HepG2 (cell line): ENCODE data around the gene NPSR1. TPM values are rescaled to one million over a fixed set of nuclear protein-coding genes. Genes with fewer than 3 reads are reported as not detected.

Experiments used
- ATAC-seq: fragments of 200-7000 bp; cut with Tn5 transposase; 3 replicates; pipeline ENCODE4 v1.9.1; 2020; ENCODE audit warnings: mild to moderate bottlenecking, moderate library complexity
- Bru-seq: library from RNA; stranded (reverse); fragments of 400-500 nt; gene quantifications from one replicate; lab custom pipeline; 2021; lab: Mats Ljungman, UMichigan
- BruChase-seq, 2 experiments: library from RNA; stranded (reverse); fragments of 400-500 nt; gene quantifications; one replicate each; lab custom pipeline; 2021; lab: Mats Ljungman, UMichigan
- BruUV-seq: library from RNA; stranded (reverse); fragments of 400-500 nt; replicated peaks from 2 replicates; lab custom pipeline; 2021; lab: Mats Ljungman, UMichigan
- CTCF ChIA-PET: fragments of 300-600 bp; formaldehyde crosslinking; extraction: SDS; loops from one replicate; lab custom pipeline; 2021; ENCODE audit warnings: low total read pairs, inconsistent platforms, low intra/inter-chr PET ratio; lab: Yijun Ruan, JAX
- POLR2A ChIA-PET: fragments of 350-600 bp; sonication (Branson Sonifier 250); formaldehyde crosslinking; loops from one replicate; lab custom pipeline; 2020; ENCODE audit warnings: antibody characterized with exemption, inconsistent platforms; lab: Yijun Ruan, JAX
- DNase-seq: peaks from one replicate; pipeline ENCODE4 v3.0.0-alpha.2; 2015; ENCODE audit warnings: low spot score
- FAIRE-seq: peaks from 3 replicates; lab custom pipeline; 2011; peaks lifted over from hg19 to GRCh38; lab: Jason Lieb, UNC
- H2AFZ ChIP-seq: one replicate; pipeline ENCODE4 v1.6.1; 2011; ENCODE audit warnings: low read length, inconsistent platforms
- H3K27ac ChIP-seq: fragments of 300-600 bp; 3 replicates; pipeline ENCODE4 v1.8.0; 2011; ENCODE audit warnings: mixed run types, mild to moderate bottlenecking, mixed read lengths, low read length, inconsistent platforms; ENCODE audit not compliant: insufficient read depth; ENCODE audit errors: extremely low read length
- H3K27me3 ChIP-seq, 2 experiments: fragments of 200-600 bp in 1 of 2; 2 replicates in 1 of 2; 3 replicates in 1 of 2; pipeline versions ENCODE4 v1.6.0 to v1.8.0; 2011; ENCODE audit warnings: low read length in 2 of 2, mild to moderate bottlenecking in 2 of 2, moderate library complexity in 2 of 2, inconsistent platforms in 1 of 2; ENCODE audit not compliant: insufficient read depth in 2 of 2, control insufficient read depth in 1 of 2
- H3K36me3 ChIP-seq, 2 experiments: fragments of 200-600 bp in 1 of 2; replicated peaks in 1 of 2; 2 replicates in 1 of 2; 3 replicates in 1 of 2; pipeline versions ENCODE4 v1.5.1 to v1.8.0; 2011; ENCODE audit warnings: low read length in 2 of 2, inconsistent platforms in 1 of 2; ENCODE audit not compliant: insufficient read depth in 2 of 2, control insufficient read depth in 1 of 2
- H3K4me1 ChIP-seq: 2 replicates; pipeline ENCODE4 v1.5.1; 2012; ENCODE audit warnings: low read length, inconsistent platforms; ENCODE audit not compliant: insufficient read depth
- H3K4me2 ChIP-seq: 2 replicates; pipeline ENCODE4 v1.6.0; 2011; ENCODE audit warnings: low read depth, low read length, inconsistent platforms
- H3K4me3 ChIP-seq, 3 experiments: fragments of 200-600 bp in 1 of 3; sonication (generic), shearing (Covaris generic) in 1 of 3; replicated peaks in 1 of 3; 2 replicates each; pipeline ENCODE4 v1.5.1; 2011 to 2016; ENCODE audit warnings: low read length in 3 of 3, inconsistent platforms in 2 of 3, low read depth in 2 of 3, mild to moderate bottlenecking in 2 of 3, control low read depth in 1 of 3, mixed read lengths in 1 of 3; ENCODE audit not compliant: insufficient read depth in 1 of 3
- H3K79me2 ChIP-seq: one replicate; pipeline ENCODE4 v1.6.1; 2011; ENCODE audit warnings: low read length, inconsistent platforms; ENCODE audit not compliant: insufficient read depth
- H3K9ac ChIP-seq: 2 replicates; pipeline ENCODE4 v1.6.0; 2011; ENCODE audit warnings: mild to moderate bottlenecking, low read depth, low read length, inconsistent platforms; ENCODE audit not compliant: insufficient read depth
- H3K9me3 ChIP-seq: 2 replicates; pipeline ENCODE4 v1.5.1; 2012; ENCODE audit warnings: mild to moderate bottlenecking, low read length
- H4K20me1 ChIP-seq: 2 replicates; pipeline ENCODE4 v1.6.0; 2011; ENCODE audit warnings: inconsistent platforms, mild to moderate bottlenecking, low read length, moderate library complexity; ENCODE audit not compliant: insufficient read depth
- ARNT2 ChIP-seq: sonication (generic); formaldehyde crosslinking; IDR thresholded peaks from 2 replicates; pipeline ENCODE4 v1.8.0; 2022; ENCODE audit warnings: mild to moderate bottlenecking, low read depth, missing genetic modification reagents, moderate library complexity
- CEBPG ChIP-seq: IDR thresholded peaks from 2 replicates; pipeline ENCODE4 v1.6.1; 2016
- CREB3 ChIP-seq: sonication (generic); formaldehyde crosslinking; IDR thresholded peaks from 2 replicates; pipeline ENCODE4 v1.5.0; 2020; ENCODE audit warnings: missing genetic modification reagents
- HOXA5 ChIP-seq: sonication (generic); formaldehyde crosslinking; IDR thresholded peaks from 2 replicates; pipeline ENCODE4 v1.4.0; 2020; ENCODE audit warnings: missing genetic modification reagents
- KLF16 ChIP-seq, 2 experiments: sonication (generic) in 1 of 2; formaldehyde crosslinking in 1 of 2; IDR thresholded peaks; 2 replicates each; pipeline versions ENCODE4 v1.6.1 to v1.8.0; 2016 to 2023; ENCODE audit warnings: missing genetic modification reagents in 2 of 2, missing compliant biosample characterization in 1 of 2
- ZBTB26 ChIP-seq: IDR thresholded peaks from 2 replicates; pipeline ENCODE4 v1.6.1; 2016; ENCODE audit warnings: missing compliant biosample characterization, missing genetic modification reagents, borderline replicate concordance
- ZNF18 ChIP-seq: sonication (generic); formaldehyde crosslinking; IDR thresholded peaks from 2 replicates; pipeline ENCODE4 v1.8.0; 2022; ENCODE audit warnings: mild to moderate bottlenecking, missing genetic modification reagents; ENCODE audit not compliant: insufficient replicate concordance
- ZNF563 ChIP-seq: sonication (generic); formaldehyde crosslinking; IDR thresholded peaks from 2 replicates; pipeline ENCODE4 v1.8.0; 2022; ENCODE audit warnings: mild to moderate bottlenecking, moderate library complexity, missing genetic modification reagents
- ZNF567 ChIP-seq: sonication (generic); formaldehyde crosslinking; IDR thresholded peaks from 2 replicates; pipeline ENCODE4 v1.8.1; 2023; ENCODE audit warnings: mild to moderate bottlenecking, missing genetic modification reagents, borderline replicate concordance
- WGBS: methylation state at CpG from one replicate; pipeline ENCODE4 v1.1.6; 2017; ENCODE audit warnings: low lambda C conversion rate; 5-methylcytosine and 5-hydroxymethylcytosine counted together
- in situ Hi-C: cut with HindIII; loops from 2 replicates; pipeline ENCODE4 v1.10.0; 2017; ENCODE audit warnings: low pct_unique_long_range_greater_than_20kb; ENCODE audit not compliant: extremely low pct_ligation_motif_present
- intact Hi-C: fragments of 100-400 bp; cut with micrococcal nuclease; formaldehyde crosslinking; loops from one replicate; pipeline ENCODE4 v1.10.0; 2022; ENCODE audit not compliant: unreplicated experiment
- long read RNA-seq, 2 experiments: library from RNA in 1 of 2; library from polyadenylated mRNA in 1 of 2; stranded (forward) in 1 of 2; unstranded in 1 of 2; transcript quantifications; one replicate each; pipeline ENCODE4 v2.0.0, GENCODE V29; 2019 to 2022
- polyA minus RNA-seq, 3 experiments: library from RNA; depleted of rRNA, polyadenylated mRNA; stranded (reverse); fragments of >200 nt; gene quantifications; 2 replicates each; pipeline ENCODE4 v1.2.3, GENCODE V29; 2011; ENCODE audit warnings: low replicate concordance in 1 of 3
- polyA plus RNA-seq, 8 experiments: library from polyadenylated mRNA; depleted of rRNA in 3 of 8; stranded (reverse) in 7 of 8; unstranded in 1 of 8; fragments of >200 nt; fragmentation: Illumina TruSeq in 4 of 8; extraction: Trizol in 4 of 8; gene quantifications; 2 replicates each; pipeline versions ENCODE4 v1.2.1 to v1.2.3, GENCODE V29; 2011 to 2016; ENCODE audit warnings: low read depth in 4 of 8, missing spikeins in 1 of 8, mixed read lengths in 1 of 8; ENCODE audit not compliant: insufficient read depth in 1 of 8
- total RNA-seq, 5 experiments: library from RNA; depleted of rRNA; stranded (reverse); fragments of >200 nt; fragmentation: Illumina TruSeq; extraction: Trizol; gene quantifications; 2 replicates each; pipeline ENCODE4 v1.2.3, GENCODE V29; 2016; ENCODE audit warnings: low read depth in 1 of 5

The NPSR1 gene
- not detected in 2 replicates for total RNA-seq (2016; rRNA removed; fragmentation: Illumina TruSeq; extraction: Trizol)
- total RNA-seq (2016; cell fraction: cytosol; rRNA removed; fragmentation: Illumina TruSeq; extraction: Trizol; ENCODE audit: low read depth), result not detected in 2 replicates
- not detected in 2 replicates for total RNA-seq (2016; cell fraction: insoluble cytoplasmic fraction; rRNA removed; fragmentation: Illumina TruSeq; extraction: Trizol)
- total RNA-seq (2016; cell fraction: membrane; rRNA removed; fragmentation: Illumina TruSeq; extraction: Trizol), result not detected in 2 replicates
- not detected in 2 replicates for total RNA-seq (2016; cell fraction: nucleus; rRNA removed; fragmentation: Illumina TruSeq; extraction: Trizol)
- polyA plus RNA-seq (2011; rRNA removed), result not detected in 2 replicates
- not detected in 2 replicates for polyA plus RNA-seq (2011; cell fraction: cytosol; rRNA removed)
- not detected in 2 replicates for polyA plus RNA-seq (2011; cell fraction: nucleus; rRNA removed)
- not detected in 2 replicates for polyA plus RNA-seq (2012)
- not detected in 2 replicates for polyA plus RNA-seq (2016; cell fraction: cytosol; fragmentation: Illumina TruSeq; extraction: Trizol; ENCODE audit: low read depth)
- polyA plus RNA-seq (2016; cell fraction: insoluble cytoplasmic fraction; fragmentation: Illumina TruSeq; extraction: Trizol; ENCODE audit: low read depth), result not detected in 2 replicates
- polyA plus RNA-seq (2016; cell fraction: membrane; fragmentation: Illumina TruSeq; extraction: Trizol; ENCODE audit: low read depth), result not detected in 2 replicates
- polyA plus RNA-seq (2016; cell fraction: nucleus; fragmentation: Illumina TruSeq; extraction: Trizol; ENCODE audit: insufficient read depth, low read depth), result not detected in 2 replicates
- not detected in 2 replicates for polyA minus RNA-seq (2011; rRNA and poly(A)+ RNA removed; ENCODE audit: low replicate concordance)
- polyA minus RNA-seq (2011; cell fraction: cytosol; rRNA and poly(A)+ RNA removed), result not detected in 2 replicates
- not detected in 2 replicates for polyA minus RNA-seq (2011; cell fraction: nucleus; rRNA and poly(A)+ RNA removed)
- Bru-seq, nascent RNA, result percentile 8 among the genes with signal in this experiment
- percentile 0 among the genes with signal in this experiment for BruChase-seq, experiment 1, labeled RNA remaining after a 6-hour chase
- BruChase-seq, experiment 2, labeled RNA remaining after a 2-hour chase, result percentile 8 among the genes with signal in this experiment
- long read RNA-seq, experiment 1, result 0 reads
- long read RNA-seq, experiment 2, result 0 reads

- Histone ChIP-seq H4K20me1 (no peaks in the 10 kb centered on the region), H3K27ac (no peak within 1 kb of the TSS), H3K9ac (no peak within 1 kb of the TSS), H3K36me3 (peaks cover 1 to 4% of the 10 kb centered on the region in 2 experiments; a peak in 2 of 5 replicates), H2AFZ (no peak within 1 kb of the TSS), H3K79me2 (no peaks in the 10 kb centered on the region), H3K27me3 (no peaks in the 10 kb centered on the region), H3K4me3 (no peak within 1 kb of the TSS), H3K4me1 (peaks cover 37% of the 10 kb centered on the region), H3K9me3 (no peaks in the 10 kb centered on the region), H3K4me2 (no peak within 1 kb of the TSS)
- intact Hi-C loops, result no loop called here
- TF ChIP-seq HOXA5 (CRISPR knock-in tag), result no peak
- no peak for ATAC-seq
- no peak for FAIRE-seq
- 88% methylated on average over 6 of the region's 8 CpGs for WGBS
- in situ Hi-C loops, result no loop called here
- DNase-seq, result no peak
- POLR2A ChIA-PET, result no interaction called here
- CTCF ChIA-PET, result no interaction called here
- no TSS peak for BruUV-seq
These were observed at the start of gene NPSR1 for GRCh38 chr7:34657632-34658268. Gene NPSR1 (plus strand): TSS chr7:34658218. CDS start chr7:34658413, 195 bp downstream.

- ChIA-PET POLR2A (no interaction called here), CTCF (no interaction called here)
- ATAC-seq, result no peak
- FAIRE-seq, result no peak
- intact Hi-C loops, result no loop called here
- H3K4me1 ChIP-seq, result no peaks in the 10 kb centered on the region
- peak; percentile 4 for DNase-seq
- no peaks in the 10 kb centered on the region for H3K36me3 ChIP-seq
- H3K9ac ChIP-seq, result no peak overlapping the region
- H3K27me3 ChIP-seq, result no peaks in the 10 kb centered on the region
- no peak overlapping the region for H2AFZ ChIP-seq
- no TSS peak for BruUV-seq
- WGBS, result 96% methylated on average over 2 of the region's 2 CpGs
- in situ Hi-C loops, result no loop called here
- no peaks in the 10 kb centered on the region for H4K20me1 ChIP-seq
- no peaks in the 10 kb centered on the region for H3K79me2 ChIP-seq
- no peak overlapping the region for H3K27ac ChIP-seq
- no peak overlapping the region for H3K4me3 ChIP-seq
- no peak overlapping the region for H3K4me2 ChIP-seq
- no peaks in the 10 kb centered on the region for H3K9me3 ChIP-seq
- TF ChIP-seq ZNF563 (CRISPR knock-in tag), result no peak
- TF ChIP-seq CEBPG (CRISPR knock-in tag), result no peak
- no peak for TF ChIP-seq KLF16 (CRISPR knock-in tag; IDR thresholded peaks at IDR 0.05)
- TF ChIP-seq ZNF567 (CRISPR knock-in tag), result no peak
- no peak for TF ChIP-seq CREB3 (CRISPR knock-in tag)
- no peak for TF ChIP-seq ZBTB26 (CRISPR knock-in tag)
- no peak for TF ChIP-seq ARNT2 (CRISPR knock-in tag)
- no peak for TF ChIP-seq ZNF18 (CRISPR knock-in tag)
These were observed 45.4 kb upstream of the NPSR1 start for GRCh38 chr7:34612661-34613060.
